ENCODE measurements around the gene C2orf76.
"Not testable (repeated sequence)": the region's sequence is repeated elsewhere in the genome, so short reads cannot be mapped to it uniquely, and the experiment has no call there.

C2orf76 gene

DNA sequence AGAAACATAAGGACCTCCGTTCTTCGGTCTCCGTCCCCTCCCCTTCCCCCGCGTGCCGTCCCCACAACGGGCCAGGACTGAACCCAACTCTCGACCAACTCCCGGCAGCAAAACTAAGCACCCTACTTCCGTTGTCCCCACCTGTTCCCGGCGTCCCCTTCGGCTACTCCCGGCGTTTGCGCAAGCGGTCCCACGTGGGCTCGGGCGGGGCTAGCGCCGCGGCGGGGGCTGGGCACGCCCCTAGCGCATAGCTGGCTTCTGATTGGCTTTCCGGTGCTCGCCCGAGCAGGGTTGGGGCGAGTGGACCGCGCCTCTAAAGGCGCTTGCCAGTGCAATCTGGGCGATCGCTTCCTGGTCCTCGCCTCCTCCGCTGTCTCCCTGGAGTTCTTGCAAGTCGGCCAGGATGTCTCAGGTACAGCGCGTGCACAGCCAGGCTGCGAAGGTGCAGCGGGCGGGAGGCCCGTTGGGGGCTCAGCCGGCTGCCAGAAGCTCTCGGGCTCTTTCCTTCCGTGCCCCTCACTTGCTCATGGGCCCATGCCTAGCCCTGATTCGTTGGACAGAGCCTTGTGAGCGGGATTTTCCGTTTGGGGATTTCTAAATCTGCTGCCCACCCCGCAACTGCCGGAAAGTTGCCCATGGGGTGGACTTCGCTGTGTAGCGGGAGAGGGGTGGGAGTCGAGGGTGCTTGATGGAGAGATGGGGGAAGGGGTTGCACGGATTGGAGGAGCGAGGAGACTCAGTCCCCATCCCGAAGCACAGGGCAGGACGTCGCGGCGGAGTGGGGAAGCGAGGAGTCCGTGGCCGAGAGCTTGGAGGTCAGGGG lies at the start of gene C2orf76, which contains the start of gene DBI:
TSS of gene C2orf76 (minus strand) at position 186 of the 823 bp plus-strand sequence. CDS start 26,875 bp downstream, outside the sequence.
TSS of gene DBI (plus strand) at position 329 of the 823 bp plus-strand sequence. CDS start at position 404, 75 bp downstream.
- peak; percentile 92 for DNase-seq

DNA sequence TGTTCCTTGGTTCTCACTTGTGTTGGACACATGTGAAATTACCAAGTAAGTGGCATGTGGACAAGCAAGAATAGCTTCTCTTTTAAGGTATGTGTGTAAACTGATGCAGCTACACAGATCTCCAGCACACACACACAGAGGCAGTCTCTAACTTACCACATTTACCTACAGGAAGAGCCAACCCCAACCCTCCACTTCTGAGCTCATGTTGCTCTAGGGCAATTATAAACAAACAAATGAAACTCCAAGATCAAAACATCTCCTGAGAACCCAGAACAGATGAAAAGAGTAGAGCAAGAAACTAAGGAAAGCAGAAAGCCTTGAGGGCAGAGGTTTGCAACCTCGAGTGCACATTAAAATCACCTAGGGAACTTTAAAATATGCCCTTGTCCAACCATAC lies 49.0 kb upstream of the C2orf76 start:
- no peak for DNase-seq

DNA sequence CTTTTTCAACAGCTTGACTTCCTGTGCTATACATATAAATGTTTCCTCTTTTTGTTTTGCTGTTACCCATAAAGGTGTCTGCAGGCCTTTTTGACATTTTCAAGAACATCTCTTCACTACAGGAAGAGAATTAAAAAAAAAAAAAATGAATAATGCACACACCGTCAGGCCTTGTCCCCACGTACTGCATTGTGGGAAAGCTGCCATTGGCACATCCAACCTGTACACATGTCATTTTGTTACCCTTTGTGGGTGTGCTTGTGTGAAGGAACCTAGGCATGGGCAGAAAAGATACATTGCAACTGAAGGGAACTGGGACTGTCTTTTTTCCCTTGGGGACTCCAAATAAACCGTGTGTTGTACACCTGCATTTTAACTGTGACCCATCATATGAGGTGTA lies 48.3 kb upstream of the C2orf76 start:
- no peak for DNase-seq

DNA sequence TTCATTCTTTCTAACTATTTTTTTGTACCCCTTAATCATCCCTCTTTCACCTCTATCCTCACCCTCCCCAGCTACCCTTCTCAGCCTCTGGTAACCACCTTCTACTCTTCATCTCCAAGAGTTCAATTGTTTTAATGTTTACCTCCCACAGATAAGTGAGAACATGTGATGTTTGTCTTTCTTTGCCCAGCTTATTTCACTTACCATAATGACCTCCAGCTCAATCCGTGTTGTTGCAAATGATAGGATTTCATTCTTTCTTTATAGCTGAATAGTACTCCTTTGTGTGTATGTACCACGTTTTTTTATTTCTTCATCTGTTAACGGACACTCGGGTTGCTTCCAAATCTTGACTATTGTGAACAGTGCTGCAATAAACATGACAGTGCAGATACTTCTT lies 42.9 kb upstream of the C2orf76 start:
- no peak for DNase-seq

GRCh38 chr2:119408221-119408619 lies 41.6 kb upstream of the C2orf76 start:
- DNase-seq: no peak

DNA sequence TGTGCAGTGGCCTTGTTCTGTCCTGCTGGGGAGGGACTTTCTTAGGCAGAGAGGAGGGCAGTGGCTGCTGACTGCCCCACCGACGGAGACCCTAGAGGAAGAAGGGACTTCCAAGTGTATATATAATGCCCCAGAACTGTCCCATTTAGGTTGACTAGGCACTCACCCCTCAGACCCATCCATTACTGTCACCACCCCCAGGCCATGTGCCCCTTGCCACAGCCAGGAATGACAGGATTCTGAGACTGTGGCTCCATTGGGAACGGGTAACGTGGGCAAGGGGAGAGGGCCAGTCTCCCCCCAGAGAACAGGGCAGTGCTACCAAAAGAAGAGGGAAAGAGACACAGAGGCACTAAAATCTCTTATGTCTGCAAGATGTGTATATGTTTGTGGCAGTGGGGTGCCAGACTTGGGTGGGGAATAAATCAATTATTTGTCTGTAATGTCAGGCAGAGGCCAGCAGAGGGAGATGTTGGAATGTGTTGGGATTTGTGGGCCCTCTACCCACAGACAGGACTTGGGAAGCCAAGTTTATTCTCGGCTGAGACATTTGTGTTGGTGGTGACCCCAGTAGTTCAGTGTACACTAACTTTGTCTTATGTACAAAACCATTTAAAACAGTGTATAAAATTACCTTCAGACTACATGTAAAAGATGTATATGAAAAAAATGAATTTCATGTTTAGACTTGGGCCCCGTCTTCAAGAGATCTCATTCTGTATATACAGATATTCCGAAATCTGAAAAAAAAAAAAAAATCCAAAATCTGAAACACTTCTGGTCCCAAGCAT lies 41.0 kb upstream of the C2orf76 start:
- DNase-seq: no peak

- DNase-seq: no peak
These were observed 38.5 kb upstream of the C2orf76 start for GRCh38 chr2:119405151-119405550.

DNA sequence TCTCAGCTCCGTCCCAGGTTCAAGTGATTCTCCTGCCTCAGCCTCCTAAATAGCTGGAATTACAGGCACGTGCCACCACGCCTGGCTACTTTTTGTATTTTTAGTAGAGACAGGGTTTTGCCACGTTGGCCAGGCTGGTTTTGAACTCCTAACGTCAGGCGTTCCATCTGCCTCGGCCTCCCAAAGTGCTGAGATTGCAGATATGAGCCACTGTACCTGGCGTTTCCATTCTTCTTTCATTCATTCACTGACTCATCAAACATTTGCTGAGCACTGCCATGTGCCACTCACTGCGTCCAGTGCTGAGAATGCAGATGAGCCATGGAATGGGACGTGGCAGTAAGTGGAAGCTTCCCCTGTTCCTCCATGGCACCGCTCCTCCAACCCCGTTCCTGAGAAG lies 37.0 kb upstream of the C2orf76 start:
- DNase-seq: not testable (repeated sequence)

DNA sequence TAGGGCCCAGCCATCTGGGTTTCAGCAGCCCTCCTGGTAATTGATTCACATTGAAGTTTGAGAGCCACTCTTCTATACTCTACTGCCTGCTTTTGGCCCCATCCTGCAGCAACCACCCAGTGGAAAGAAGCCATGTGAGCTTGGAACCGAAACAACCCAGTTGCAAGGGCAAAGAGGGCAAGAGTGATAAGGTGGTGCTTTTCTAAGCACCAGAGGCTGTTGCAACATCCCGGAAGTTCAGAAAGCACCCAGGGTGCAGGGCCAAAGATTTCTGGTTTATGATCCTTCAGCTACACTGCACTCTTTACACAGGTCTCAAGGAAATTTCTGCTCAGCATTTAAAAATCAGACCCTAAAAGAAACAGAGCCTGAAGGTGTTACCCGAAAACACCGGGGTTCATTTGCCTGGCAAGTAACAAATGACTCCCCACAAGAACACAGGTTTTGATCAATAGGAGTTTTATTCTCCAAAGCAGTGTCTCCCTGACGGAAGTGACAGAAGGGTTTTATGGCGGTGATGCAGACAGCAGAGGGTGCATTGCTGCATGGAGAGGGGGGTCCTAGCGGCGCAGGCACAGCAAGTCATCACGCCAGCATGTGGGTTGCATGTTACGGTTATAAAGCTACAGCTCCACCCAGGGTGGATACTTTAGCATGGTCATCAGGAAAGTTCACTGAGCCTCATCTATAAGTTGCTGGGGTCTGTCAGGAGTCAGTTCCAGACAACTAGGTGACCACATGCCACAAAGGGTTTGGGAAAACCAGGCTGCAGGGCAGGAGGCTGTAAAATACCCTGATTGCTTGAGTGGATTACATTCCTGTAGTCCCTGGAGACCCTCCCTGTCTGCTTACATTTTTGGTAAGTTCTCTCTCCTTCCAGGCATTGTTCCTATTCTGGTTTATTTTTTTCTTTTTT lies 36.3 kb upstream of the C2orf76 start:
- no peak for DNase-seq

GRCh38 chr2:119402106-119402505 lies 35.5 kb upstream of the C2orf76 start:
- no peak for DNase-seq

DNA sequence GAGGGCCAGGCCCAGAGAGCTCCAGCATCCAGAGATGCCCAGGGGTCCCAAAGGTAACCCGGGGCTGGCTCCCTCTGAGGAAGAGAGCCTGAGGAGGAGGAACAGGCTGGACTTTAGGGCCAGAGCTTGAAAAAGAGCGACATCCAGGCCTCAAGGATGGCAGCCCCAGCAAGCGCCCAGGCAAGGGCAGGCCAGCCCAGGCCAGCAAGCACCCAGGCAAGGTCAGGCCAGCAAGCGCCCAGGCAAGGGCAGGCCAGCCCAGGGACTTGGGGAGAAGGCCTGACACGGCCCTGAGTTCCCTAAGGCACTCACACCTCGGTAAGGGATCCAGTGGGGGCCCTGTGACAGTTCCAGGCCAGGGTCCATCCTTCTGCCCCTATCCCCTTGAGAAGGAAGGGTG lies 30.6 kb upstream of the C2orf76 start:
- DNase-seq: no peak

DNA sequence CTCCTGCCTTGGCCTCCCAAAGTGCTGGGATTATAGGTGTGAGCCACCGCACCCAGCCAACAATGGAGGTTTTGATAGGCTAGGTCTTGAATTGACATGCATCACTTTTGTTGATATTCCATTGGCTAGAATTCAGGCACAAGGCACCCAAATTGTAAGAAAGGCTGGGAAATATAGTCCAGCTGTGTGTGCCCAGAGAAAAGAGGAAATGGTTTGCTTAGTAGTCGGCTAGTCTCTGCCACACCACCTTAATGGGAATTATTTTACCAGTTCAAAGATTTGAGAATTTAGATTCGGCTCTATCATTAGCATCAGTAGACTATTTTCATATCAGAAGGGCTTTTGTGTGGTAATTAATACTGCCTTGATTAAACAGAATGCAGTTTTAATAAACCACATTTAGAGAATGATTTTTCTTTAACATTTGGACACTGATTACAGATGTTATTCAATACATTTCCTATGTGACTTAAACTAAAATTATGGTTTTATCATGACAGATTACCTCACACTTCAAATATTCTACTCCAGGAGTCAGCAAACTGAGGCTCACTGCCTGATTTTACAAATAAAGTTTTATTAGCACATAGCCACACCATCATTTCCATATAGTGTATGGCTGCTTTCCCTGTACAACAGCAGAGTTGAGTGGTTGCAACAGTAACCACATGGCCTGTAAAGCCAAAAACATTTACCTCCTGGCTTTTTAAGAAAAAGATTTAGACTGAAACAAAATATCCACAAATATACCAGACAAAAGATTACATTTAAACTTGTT lies 27.5 kb upstream of the C2orf76 start:
- DNase-seq: no peak

DNA sequence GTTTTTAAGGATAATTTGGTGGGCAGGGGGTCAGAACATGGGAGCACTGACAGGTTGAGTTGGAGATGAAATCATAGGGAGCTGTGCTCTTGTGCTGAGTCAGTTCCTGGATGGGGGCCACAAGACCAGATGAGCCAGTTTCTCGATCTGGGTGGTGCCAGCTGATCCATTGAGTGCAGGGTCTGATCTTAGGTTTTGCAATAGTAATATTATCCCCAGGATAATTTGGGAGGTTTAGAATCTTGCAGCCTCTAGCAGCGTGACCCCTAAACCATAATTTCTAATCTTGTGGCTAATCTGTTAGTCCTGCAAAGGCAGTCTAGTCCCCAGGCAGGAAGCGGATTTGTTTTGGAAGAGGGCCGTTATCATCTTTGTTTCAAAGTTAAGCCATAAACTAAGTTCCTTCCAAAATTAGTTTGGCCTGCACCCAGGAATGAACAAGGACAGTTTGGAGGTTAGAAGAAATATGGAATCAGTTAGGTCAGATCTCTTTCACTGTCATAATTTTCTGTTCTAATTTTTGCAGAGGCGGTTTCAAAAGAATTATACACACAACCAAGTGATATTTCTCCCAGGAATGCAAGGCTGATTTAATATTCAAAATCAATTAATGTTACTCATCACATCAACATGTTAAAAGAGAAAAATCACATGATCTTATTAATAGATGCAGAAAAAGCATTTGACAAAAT lies 23.1 kb upstream of the C2orf76 start:
- peak; percentile 79 for DNase-seq

DNA sequence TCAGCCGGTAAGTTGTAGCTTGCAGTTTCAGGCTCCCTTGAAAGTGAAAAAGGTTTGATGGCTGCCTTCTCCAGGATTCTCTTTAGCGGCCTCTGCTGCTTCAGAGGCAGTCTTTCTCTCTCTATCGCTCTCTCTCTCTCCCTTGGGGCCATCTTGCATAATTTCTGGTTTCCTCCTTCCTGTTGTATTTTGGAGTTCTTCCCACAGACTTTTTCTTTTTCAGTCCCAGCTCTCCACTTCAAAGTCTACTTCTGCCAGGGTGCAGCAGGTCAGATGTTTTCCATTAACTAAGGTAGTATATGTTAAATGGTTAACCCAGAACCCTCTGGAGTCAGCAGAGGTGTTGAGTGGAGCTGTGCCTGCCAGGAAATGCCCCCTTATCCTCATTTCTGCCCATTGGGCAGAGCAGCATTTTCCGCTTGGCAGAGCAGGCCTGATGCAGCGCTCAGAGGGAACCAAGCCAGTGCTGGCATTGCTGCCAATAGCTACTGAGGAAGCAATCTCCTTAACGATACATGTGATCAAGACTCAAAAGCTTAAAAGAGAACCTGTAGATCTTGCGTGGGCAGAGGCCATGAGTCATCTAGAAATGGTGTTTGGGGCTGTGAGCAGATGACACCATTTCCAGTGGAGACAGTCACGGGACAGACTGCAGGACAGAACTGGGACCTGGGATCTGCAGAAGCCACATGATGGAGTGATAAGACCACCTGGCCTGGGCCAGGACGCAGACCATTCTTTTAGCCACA lies 20.9 kb upstream of the C2orf76 start:
- DNase-seq: peak; percentile 91

DNA sequence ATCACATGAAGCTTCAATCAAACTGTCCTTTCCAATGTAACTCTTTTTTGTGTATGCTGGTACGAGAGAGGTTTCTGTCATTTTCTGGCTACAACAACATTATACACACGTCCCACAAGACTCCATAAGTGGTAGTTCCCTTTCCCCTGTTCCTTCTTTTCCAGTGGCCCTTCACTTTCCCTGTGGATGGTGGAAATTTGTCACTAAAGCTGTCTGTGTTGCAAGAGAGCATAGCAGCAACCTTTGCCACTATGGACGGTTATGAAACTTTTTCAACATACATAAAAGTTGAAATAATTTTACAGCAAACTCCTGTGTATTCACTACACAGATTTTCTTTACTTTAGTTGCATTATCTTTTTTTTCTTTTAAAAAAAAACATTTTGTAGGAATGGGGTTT lies 18.8 kb upstream of the C2orf76 start:
- no peak for DNase-seq

DNA sequence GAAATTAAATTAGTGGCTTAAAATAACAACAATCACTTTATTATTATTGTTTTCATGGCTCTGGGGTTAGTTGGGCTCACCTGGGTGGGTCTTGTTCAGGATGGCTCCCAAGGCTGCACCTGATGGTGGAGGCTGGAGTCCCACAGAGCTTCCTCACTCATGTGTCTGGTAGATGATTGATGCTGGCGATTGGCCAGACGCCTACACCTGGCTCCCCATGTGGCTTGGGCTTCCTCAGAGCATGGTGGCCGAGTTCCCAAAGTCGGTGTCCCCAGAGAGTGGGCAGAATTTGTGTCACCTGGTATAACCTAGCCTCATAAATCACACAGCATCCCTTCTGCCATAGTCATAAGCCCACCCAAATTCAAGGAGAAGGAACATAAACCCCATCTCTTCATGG lies 18.3 kb upstream of the C2orf76 start:
- DNase-seq: no peak

GRCh38 chr2:119383410-119384140 lies 16.9 kb upstream of the C2orf76 start:
- DNase-seq: peak; percentile 86

- DNase-seq: no peak
These were observed 11.9 kb upstream of the C2orf76 start for GRCh38 chr2:119378566-119378965.

- no peak for DNase-seq
These were observed 11.3 kb upstream of the C2orf76 start for GRCh38 chr2:119377993-119378345.
